GM21737 (cell line): Measurements from ENCODE around the gene ARSG.
"Not testable (repeated sequence)": the region's sequence is repeated elsewhere in the genome, so short reads cannot be mapped to it uniquely, and the experiment has no call there.

Experiments
- ATAC-seq: cut with Tn5 transposase; IDR thresholded peaks from one replicate; pipeline ENCODE4 v1.9.1; 2021; ENCODE audit warnings: mild to moderate bottlenecking, moderate library complexity; ENCODE audit not compliant: unreplicated experiment

The ARSG gene

GRCh38 chr17:68326681-68327080 is 35.4 kb downstream of the ARSG start:
- ATAC-seq, result no peak

GRCh38 chr17:68327823-68328557 is 36.7 kb downstream of the ARSG start:
- ATAC-seq, result no peak

- ATAC-seq, result no peak
Measured at GRCh38 chr17:68328676-68329075, 37.4 kb downstream of the ARSG start.

GRCh38 chr17:68329331-68329730 is 38.0 kb downstream of the ARSG start:
- no peak for ATAC-seq

- not testable (repeated sequence) for ATAC-seq
Measured at GRCh38 chr17:68331932-68332331, 40.6 kb downstream of the ARSG start.

- no peak for ATAC-seq
Measured at GRCh38 chr17:68334393-68334792, 43.1 kb downstream of the ARSG start.

- no peak for ATAC-seq
Measured at GRCh38 chr17:68341482-68341881, 50.2 kb downstream of the ARSG start.

GRCh38 chr17:68343976-68344375 is 52.7 kb downstream of the ARSG start:
- ATAC-seq, result no peak

- ATAC-seq, result no peak
Measured at GRCh38 chr17:68344701-68345136, 53.4 kb downstream of the ARSG start.

- ATAC-seq, result peak; percentile 73
Measured at GRCh38 chr17:68346448-68346847, 55.2 kb downstream of the ARSG start.

GRCh38 chr17:68347380-68347779 is 56.1 kb downstream of the ARSG start:
- ATAC-seq, result no peak

GRCh38 chr17:68349157-68349556 is 57.9 kb downstream of the ARSG start:
- ATAC-seq, result no peak

- ATAC-seq, result no peak
Measured at GRCh38 chr17:68351395-68351794, 60.1 kb downstream of the ARSG start.

- no peak for ATAC-seq
Measured at GRCh38 chr17:68352041-68352440, 60.7 kb downstream of the ARSG start.

- not testable (repeated sequence) for ATAC-seq
Measured at GRCh38 chr17:68352671-68353070, 61.4 kb downstream of the ARSG start.

- ATAC-seq, result no peak
Measured at GRCh38 chr17:68353111-68353521, 61.8 kb downstream of the ARSG start.

- ATAC-seq, result not testable (repeated sequence)
Measured at GRCh38 chr17:68354311-68354710, 63.0 kb downstream of the ARSG start.

GRCh38 chr17:68355108-68355507 is 63.8 kb downstream of the ARSG start:
- not testable (repeated sequence) for ATAC-seq

- peak; percentile 92 for ATAC-seq
Measured at GRCh38 chr17:68356520-68356919, 65.2 kb downstream of the ARSG start.

- no peak for ATAC-seq
Measured at GRCh38 chr17:68356949-68357455, 65.7 kb downstream of the ARSG start.

GRCh38 chr17:68357886-68358285 is 66.6 kb downstream of the ARSG start:
- no peak for ATAC-seq

- ATAC-seq, result no peak
Measured at GRCh38 chr17:68359791-68360535, 68.7 kb downstream of the ARSG start.
